Measurements from ENCODE around the gene MAD1L1.

GRCh38 chr7:1868516-1869165 lies 364.1 kb downstream of the MAD1L1 start:
- TF ChIP-seq CTCF (IDR thresholded peaks at IDR 0.05; ENCODE audit: insufficient read depth, low read depth, low read length) (no peak), EZH2 (IDR thresholded peaks at IDR 0.05; ENCODE audit: insufficient read depth, low read length) (no peak)
